Posterior cingulate gyrus (tissue), 11 donors: Measurements from ENCODE around the gene CD276.
A peak's percentile ranks its signal among the peaks of the same experiment; 100 is the strongest.
"Not testable (repeated sequence)": the region's sequence is repeated elsewhere in the genome, so short reads cannot be mapped to it uniquely, and the experiment has no call there.

Source experiments
- DNase-seq, 10 donors: peaks; one replicate each; pipeline versions ENCODE4 v3.0.0 to v3.0.0-alpha.2; 2020 to 2021; ENCODE audit warnings: mixed read lengths in 3 of 10
- intact Hi-C: fragments of 100-400 bp; cut with DNase I; formaldehyde crosslinking; loops from one replicate; pipeline ENCODE4 v1.15.1; 2023

Gene CD276

DNA sequence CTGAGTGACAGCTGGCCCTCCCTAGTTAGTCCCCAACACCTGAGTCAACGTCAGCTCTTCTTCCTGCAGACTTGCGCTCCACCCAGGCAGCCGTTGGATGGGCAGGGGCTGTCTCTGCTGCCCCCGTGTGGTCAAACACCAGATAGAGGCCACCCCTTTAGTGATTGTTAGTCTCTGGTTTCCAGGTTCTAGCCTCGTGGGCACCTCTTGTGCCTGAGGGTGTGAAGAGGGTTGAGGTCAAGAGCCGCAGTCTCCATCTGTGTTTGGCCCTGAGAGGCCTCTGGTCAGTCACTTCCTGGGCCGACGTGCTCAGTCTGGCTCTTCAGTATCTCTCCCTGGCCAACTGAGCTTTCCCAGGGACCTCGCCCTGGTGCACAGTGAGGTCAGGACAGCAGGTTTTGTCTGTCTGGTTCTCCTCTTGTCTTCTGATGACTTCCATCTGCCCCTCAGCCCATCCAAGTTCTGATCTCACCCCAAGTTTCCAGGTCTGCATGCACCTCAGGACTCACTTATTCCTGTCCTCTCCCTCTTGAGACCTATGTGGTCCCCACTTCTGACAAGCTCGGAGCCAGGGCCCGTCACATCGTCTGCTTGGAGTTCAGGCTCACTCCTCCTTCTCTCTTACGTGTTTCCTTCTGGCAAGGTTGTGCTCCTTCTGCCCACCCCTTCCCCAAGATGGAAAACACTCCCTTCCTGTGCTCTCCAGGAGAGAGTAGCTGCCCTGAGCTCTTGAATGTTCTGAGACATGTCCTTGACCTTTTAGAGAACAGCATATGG is 20.9 kb downstream of the CD276 start:
- peak; percentile 29 to 94 (median 63) for DNase-seq
- intact Hi-C loops: no loop called here

DNA sequence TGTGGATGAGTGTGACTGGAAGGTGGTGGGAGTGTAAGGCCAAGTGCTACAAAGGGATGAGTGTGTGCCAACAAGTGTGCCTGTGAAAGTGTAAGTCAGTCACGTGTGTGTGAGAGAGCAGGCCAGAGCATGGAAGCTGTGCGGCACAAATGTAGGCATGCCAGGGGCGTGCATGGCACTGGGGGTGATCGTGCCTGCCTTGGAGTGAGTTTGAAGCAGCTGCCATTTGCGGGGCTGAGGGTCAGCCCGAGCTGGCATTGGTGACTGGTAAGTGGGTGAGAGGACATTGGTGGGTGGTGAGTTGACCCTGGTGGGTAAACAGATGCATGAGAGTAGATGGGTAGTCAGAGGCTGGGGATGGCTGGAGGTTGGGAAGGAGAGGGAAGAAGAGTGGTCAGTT is 24.5 kb downstream of the CD276 start:
- intact Hi-C loops: no loop called here
- DNase-seq: peak in 3 of 10 donors; percentile 13 to 66 (median 60)

DNA sequence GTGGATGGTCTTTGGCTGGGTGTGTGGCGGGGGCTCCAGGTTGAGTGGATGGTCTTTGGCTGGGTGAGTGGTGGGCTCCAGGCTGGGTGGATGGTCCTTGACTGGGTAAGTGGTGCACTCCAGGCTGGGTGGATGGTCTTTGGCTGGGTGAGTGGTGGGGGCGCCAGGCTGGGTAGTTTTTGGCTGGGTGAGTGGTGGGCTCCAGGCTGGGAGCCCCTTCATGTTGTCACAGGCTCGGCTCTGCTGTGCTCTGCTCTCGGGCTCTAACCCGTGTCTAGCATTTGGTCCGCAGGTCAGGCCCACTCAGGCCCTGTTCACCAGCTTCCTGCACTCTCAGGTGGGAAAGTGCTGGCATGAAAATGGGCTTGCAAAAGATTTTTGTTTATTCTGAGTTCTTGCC is 25.1 kb downstream of the CD276 start:
- DNase-seq: peak in 3 of 10 donors; percentile 52 to 74 (median 63)
- intact Hi-C loops: no loop called here

DNA sequence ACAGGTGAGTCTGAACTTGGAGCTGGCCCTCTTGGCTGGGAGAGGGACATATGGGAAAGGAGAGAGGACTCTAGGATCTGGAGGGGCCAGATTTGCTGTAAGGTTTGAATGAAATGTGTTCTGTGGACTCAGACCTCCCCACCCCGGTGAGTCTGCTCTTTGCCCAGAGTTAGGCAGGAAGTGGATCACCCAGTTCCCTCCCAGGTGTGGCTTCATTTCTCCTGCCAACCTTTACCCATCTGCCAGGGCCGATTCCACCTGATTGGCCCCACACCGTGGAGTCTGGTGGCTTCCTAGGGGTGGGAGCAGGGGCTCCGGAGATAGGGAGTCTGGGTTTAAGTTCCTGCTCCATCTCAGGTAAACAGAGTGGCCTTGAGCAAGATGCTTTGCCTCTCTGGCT is 25.5 kb downstream of the CD276 start:
- peak in 3 of 10 donors; percentile 33 to 48 (median 48) for DNase-seq
- intact Hi-C loops: loop anchor here (5.0 kb wide), 1 partner anchor 198 kb away; no protein-coding TSS in a partner anchor

DNA sequence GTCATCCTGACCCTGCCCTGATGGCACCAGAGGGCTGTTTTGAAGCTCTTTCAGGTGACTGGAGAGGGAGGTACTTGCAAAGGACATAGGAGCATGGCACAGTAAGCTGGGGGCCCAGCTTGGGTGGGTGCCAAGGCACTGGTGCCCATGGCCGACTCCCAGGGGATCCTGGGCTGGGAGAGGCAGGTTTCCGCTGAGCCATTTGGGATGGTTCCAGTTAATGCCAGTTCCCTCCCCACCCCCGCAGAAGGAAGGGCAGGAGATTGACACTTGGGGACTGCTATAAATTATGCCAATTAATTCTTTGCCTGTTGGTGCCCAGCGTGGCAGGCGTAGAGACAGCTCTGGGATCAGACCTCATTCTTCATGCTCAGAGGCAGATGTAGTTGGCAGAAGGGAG is 26.1 kb downstream of the CD276 start:
- intact Hi-C loops: loop anchor here (5.0 kb wide), 1 partner anchor 197 kb away; no protein-coding TSS in a partner anchor
- peak in 3 of 10 donors; percentile 44 to 70 (median 49) for DNase-seq

DNA sequence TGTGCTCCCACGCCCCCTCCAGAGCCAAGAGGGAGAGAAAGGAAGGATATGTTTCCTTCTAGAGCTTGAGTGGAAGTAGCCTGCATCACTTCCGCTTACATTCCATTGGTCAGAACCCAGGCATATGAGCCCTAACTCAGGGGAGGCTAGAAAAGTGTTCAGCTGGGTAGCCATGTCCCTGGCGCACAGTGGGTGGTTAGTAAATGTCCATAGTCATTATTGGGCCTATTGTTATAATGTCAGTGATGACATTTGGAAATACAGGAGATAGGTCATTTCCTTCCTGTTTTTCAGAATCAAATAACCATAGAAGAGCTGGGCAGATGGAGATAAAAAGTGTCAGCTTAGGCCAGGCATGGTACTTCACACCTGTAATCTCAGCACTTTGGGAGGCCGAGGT is 27.3 kb downstream of the CD276 start:
- DNase-seq: peak in 2 of 10 donors; percentile 6 to 29
- intact Hi-C loops: loop anchor here (5.0 kb wide), 1 partner anchor 196 kb away; no protein-coding TSS in a partner anchor

DNA sequence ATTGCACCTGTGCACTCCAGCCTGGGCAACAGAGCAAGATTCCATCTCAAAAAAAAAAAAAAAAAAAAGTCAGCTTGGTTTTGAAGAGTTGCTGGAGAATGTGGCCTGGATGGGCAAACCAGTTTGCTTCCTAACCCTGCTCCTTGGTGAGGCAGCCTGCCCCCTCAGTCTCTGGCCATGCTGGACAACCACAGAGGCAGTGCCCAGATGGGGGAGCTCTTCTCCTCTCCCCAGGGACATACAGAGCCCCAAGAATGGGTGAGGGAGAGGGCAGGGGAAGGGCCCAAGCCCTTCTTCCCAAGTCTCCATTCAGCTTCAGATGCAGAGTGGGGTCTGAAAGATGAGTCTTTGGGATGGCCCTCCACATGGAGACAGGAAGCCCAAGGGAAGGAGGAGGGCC is 27.9 kb downstream of the CD276 start:
- intact Hi-C loops: loop anchor here (5.0 kb wide), 1 partner anchor 195 kb away; no protein-coding TSS in a partner anchor
- DNase-seq: peak in 7 of 10 donors; percentile 16 to 88 (median 37)

DNA sequence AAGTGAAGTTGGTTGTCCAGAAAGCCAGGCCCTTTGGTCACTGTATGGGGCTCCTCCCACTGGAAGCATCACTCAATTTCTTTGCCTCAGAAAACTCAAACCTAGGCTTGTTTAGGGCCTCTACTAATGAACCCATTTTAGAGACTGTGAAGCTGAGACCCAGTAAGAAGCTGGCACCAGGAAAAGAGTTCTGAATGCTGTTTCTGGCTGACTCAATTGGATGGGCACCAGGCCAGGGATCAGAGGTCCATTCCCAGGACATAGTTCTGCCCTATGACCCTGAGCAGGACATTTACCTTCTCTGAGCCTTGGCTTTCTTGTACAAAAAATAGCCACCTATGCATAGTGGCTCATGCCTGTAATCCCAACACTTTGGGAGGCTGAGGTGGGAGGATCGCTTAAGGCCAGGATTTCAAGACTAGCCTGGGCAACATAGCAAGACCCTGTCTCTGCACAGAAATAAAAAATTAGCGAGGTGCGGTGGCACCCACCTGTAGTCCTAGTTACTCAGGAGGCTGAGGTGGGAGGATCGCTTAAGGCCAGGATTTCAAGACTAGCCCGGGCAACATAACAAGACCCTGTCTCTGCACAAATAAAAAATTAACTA is 30.6 kb downstream of the CD276 start:
- intact Hi-C loops: loop anchor here (5.0 kb wide), 1 partner anchor 193 kb away; no protein-coding TSS in a partner anchor
- peak in 2 of 10 donors; percentile 6 to 49 for DNase-seq

DNA sequence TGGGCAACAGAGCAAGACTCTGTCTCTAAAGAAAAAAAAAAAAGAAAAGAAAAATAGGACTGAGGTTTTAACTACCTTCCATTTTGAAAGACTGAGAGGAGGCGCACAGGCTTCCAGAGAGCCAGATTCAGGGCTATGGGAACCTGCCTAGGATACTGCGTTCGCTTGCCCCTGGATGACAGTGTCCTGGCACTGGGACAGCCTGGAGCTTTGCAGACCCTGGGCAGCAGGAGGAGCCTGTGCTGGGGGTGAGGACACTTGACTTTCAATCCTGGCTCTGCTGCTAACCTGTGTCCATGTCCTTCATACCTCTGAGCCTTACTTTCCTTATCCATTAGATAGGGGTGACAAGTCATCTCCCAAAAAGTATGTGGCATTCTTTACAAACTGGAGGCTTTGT is 31.2 kb downstream of the CD276 start:
- intact Hi-C loops: no loop called here
- peak in 3 of 10 donors; percentile 27 to 67 (median 60) for DNase-seq

DNA sequence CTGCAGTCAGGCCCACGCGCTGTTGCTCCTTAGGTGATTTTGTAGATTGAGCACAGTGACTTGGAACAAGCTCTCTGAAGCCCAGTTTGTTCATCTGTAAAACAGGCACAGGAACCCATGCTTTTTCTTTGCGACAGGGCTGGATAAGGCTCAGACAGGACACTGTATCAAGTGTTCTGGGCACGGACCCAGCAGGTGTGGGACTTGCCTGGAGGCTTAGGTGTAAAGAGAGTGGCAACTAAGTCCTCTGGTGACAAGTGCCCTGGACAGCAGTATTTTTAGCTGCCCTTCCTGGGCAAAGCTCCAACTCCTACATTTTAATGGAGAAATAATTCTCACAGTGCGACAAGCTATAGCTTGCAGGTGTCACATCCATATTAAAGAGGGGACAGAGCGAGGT is 32.2 kb downstream of the CD276 start:
- intact Hi-C loops: no loop called here
- DNase-seq: peak in 1 of 10 donors; percentile 21

DNA sequence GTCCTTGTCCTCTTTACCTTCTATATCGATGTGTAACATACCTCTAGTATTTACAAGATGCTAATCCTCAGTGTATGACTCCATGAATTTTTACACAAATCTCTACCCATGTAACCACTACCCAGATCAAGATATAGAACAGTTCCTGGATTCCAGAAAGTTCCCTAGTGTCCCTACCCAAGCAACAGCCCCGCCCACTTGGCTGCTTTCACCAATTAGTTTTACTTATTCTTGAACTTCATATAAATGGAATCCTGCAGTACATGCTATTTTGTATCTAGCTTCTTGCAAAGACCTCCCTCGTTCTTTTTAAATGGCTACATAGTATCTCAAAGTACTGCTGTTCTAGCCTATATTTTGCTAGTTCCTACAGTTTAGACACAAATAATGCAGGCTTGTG is 33.0 kb downstream of the CD276 start:
- intact Hi-C loops: no loop called here
- DNase-seq: peak in 1 of 10 donors; percentile 8

DNA sequence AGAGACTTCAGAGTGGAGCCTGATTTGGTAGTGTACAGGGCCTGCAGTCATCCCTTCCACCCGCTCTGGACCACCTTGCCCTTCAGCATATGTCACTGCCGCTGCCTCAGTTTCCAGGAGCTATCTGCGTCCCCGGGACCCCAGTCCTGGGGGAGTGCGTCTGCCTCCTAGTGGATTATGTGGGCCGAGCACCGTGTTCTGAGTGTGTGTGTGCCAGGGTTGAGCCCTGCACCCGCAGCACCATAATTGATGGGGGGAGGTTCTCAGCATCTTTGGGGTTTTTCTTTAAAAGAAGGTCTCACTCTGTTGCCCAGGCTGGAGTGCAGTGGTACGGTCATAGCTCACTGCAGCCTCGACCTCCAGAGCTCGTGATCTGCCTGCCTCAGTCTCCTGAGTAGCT is 33.6 kb downstream of the CD276 start:
- peak in 1 of 10 donors; percentile 22 for DNase-seq
- intact Hi-C loops: no loop called here

DNA sequence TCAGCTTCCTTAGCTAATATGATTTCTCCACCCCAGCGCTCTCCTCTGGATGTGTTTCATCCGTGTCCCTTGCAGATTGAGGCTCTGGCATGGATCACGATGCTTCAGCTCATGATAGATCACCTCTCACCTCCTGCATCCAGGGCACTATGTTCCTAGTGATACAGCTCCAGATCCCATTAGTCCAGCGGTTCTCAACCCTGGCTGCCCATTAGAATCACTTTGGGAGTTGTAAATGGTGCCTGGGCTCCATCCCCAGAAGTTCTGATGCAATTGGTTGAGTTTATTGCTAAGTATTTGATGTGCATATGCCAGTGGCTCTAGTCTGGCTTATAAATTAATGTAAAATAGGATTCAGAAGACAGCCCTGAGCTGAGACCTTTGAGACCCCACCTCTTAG is 34.5 kb downstream of the CD276 start:
- intact Hi-C loops: no loop called here

DNA sequence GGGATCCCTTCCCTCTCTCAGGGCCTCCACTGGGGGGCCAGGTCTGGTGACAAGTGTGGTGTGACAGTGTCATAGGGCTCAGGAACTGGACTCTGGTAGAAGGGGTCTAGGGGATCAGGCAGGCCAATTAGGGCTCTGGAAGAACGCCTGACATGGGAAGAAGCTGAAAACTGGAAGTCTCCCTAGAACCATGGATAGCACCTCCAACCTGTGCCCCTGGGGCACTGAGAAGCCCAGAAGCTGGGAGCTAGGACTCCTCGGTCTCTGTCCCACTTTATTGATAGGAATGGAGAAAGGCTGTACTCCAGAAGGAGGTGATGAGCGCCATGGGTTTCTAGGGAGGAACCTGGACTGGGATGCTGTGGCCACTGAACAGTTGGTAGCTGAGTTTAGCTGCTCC is 38.2 kb downstream of the CD276 start:
- intact Hi-C loops: no loop called here
- no peak for DNase-seq

More for the DNA sequence above, 34.5 kb downstream of the CD276 start:
- DNase-seq: no peak

DNA sequence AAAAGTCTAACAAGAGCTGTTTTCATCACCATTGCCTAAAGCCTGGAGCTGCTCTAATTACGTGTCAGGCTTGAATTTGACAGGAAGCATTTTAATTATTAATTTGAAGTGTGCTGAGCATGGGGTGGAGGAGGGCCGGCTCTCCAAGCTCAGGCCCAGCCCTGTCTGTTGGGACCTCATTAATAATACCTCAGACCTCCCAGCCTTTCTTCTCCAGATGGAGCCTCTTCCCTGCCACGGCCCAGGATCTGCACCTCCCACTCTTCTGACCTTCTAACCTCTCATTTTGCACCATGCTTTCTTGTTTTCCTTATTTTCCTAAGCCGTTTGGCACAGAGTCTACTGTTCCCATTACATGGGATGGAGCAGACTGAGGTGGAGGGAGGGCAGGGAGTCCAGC is 39.0 kb downstream of the CD276 start:
- intact Hi-C loops: no loop called here
- DNase-seq: no peak

DNA sequence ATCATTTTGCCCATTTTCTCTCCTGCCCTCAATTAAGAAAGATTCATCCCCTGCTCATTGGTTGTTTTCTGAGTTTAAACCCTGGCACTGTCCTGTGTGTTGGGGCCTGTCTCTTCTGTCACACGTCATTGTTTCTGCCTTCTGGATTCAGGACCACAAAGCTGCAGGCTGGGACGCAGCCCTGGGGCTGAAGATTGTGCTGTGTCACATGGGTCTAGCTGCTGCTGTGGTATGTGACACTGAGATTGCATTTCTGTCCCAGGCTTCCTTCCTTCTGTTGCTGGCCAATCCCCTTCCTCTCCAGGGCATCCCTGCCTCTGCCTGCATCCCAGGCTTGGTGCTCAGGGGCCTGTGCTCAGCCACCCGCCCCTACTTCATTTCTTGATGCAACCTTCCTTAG is 40.0 kb downstream of the CD276 start:
- intact Hi-C loops: no loop called here
- no peak for DNase-seq

DNA sequence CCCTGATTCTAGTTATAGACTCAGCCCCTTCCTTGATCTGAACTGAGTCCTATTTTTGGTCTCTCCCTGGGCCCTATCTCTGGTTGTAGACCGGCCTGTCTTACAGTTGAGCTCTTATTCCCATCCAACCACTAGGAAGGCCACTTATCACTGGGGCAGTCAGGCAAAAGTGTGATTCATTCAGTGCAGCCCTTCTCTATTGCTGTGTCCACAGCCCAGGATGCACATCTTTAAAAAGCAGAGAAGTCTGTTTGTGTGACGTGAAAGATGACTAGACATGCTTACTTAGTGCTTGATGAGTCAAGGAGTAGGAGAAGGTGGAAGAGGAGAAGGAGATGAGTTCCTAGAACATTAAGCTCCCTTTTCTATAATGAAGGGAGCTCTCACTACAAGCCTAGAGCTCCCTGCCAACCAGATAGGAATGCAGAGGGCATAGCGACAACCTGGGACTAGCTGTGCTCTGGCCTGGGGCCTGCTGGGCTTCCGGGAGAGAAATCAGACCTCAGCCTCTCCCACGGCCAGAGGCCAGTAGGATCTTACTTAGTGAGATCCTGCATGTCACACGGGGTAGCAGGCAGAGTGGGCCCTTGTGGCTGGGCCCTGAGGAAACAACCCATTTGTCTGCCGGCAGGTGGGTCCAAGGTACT is 43.3 kb downstream of the CD276 start:
- no peak for DNase-seq
- intact Hi-C loops: no loop called here

DNA sequence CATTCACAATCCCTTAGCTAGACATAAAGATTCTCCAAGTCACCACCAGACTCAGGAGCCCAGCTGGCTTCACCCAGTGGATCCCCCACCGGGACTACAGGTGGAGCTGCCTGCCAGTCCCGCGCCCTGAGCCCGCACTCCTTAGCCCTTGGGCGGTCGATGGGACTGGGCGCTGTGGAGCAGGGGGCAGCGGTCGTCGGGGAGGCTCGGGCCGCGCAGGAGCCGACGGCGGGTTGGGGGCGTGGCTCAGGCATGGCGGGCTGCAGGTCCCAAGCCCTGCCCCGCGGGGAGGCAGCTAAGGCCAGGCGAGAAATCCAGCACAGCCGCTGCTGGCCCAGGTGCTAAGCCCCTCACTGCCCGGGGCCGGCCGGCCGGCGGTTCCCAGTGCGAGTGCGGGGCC is 47.9 kb downstream of the CD276 start:
- DNase-seq: peak in 1 of 10 donors; percentile 55
- intact Hi-C loops: not testable (repeated sequence)

DNA sequence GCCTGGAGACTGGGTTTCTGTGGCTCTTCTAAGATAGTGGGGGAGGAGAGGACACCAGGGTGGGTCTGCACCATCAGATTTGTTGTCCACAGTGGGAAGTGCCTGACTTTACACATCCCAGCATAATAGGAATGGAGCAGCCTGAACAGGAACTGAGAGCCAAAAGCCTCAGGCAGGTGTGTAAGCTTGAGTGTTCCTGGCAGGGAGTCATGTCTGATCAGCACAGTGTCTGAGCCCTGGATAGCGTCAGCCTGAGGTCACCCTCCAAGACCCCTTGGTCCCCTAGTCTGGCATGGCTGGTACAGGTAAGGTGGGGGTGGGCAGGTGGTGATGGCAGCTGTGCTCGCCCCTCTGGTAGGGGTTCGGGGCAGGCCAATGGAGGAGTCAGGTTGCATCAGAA is 48.7 kb downstream of the CD276 start:
- DNase-seq: peak in 1 of 10 donors; percentile 43
- intact Hi-C loops: no loop called here

DNA sequence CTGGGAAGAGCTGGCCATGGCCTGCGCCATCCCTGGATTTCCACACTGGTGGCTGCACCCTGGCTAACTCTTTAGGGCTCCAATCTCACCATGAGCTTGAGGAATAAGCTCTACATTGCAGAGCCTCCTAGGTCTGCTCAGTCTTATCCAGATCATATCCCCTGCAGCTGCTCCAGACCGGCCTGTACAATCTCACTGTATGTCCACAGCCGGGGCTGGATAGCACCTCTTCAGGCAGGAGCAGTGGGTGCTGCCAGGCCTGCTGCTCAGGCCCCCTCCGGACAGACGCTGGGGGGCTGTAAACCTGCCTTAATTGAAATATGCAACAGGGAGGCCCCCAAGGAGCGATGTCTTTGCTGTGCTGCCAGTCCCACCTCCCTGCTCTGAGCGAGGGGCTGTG is 53.4 kb downstream of the CD276 start:
- DNase-seq: peak in 1 of 10 donors; percentile 62
- intact Hi-C loops: no loop called here
